ENCODE data around the gene ZNF362. TPM values are rescaled to one million over a fixed set of nuclear protein-coding genes. Genes with fewer than 3 reads are reported as not detected.
"Not testable (repeated sequence)": the region's sequence is repeated elsewhere in the genome, so short reads cannot be mapped to it uniquely, and the experiment has no call there.

Gene ZNF362
- total RNA-seq, 2 experiments from 2014 or later: 10.2 to 11.7 TPM

DNA sequence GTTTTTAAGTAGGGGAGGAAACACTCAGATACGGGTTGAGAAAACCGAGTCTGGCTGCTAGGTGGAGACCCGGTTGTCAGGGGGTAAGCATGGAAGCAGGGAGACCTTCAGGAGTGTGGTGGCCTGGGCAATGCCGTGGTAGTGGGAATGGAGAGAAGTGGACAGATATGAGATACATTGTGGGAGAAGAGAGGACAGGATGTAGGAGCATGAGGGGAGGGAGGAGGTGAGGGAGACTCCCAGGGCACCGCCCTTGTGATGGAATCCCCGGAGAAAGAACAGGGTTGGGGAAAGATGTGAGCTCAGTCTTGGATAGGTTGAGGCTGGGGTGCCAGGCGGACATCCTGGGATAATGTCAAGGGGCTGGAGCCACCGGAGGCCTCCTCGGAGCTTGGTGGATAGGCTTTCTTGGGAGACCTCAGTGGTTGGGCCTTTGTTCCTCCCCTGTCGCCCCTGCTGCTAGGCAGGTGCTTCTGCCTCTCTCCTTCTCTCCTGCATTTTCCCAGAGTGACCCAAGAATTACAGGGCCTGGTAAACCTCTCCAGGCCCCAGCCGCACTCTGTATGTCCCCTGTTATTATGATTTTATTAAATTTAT lies 21.3 kb downstream of the ZNF362 start:
- Mint-ChIP-seq H3K36me3 (ENCODE audit: low read depth) (peaks cover 10% of the 10 kb centered on the region), H3K9me3 (ENCODE audit: low read depth) (no peaks in the 10 kb centered on the region), H3K4me1 (peaks cover 13% of the 10 kb centered on the region), H3K4me3 (no peak overlapping the region), H3K27ac (no peak overlapping the region), H3K27me3 (no peaks in the 10 kb centered on the region)
- intact Hi-C loops (cut with DNase I, micrococcal nuclease): no loop called here
- CTCF ChIA-PET: interaction anchor here (1.1 to 1.8 kb wide), 2 partner anchors 18 to 20 kb away, joined by 3 to 9 read pairs; no protein-coding TSS in a partner anchor
- ATAC-seq (no peak), DNase-seq (no peak)
- POLR2A ChIA-PET: no interaction called here

DNA sequence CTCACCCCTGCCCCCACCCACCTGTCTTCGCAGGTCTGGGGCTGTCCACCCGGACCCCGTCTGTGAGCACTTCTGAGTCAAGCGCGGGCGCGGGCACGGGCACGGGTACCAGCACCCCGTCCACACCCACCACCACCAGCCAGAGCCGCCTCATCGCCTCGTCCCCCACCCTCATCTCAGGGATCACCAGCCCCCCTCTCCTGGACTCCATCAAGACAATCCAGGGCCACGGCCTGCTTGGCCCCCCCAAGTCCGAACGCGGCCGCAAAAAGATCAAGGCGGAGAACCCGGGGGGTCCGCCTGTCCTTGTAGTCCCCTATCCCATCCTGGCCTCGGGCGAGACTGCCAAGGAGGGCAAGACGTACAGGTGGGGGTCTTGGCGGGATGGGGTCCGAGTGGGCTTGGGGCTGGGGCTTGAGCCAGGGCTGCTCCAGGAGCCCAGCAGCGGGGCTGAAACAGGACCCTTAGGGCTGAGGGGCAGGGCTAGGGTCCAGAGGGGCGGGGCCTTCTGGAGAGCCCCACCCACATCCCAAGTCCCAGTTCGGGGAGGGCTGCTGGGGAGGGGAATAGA lies 23.9 kb downstream of the ZNF362 start:
- ATAC-seq (no peak), DNase-seq (no peak)
- Mint-ChIP-seq H3K27me3 (no peaks in the 10 kb centered on the region), H3K4me3 (no peak overlapping the region), H3K4me1 (no peaks in the 10 kb centered on the region), H3K9me3 (ENCODE audit: low read depth) (no peaks in the 10 kb centered on the region), H3K27ac (no peak overlapping the region), H3K36me3 (ENCODE audit: low read depth) (peaks cover 10% of the 10 kb centered on the region)
- intact Hi-C loops (cut with DNase I, micrococcal nuclease): no loop called here
- ChIA-PET POLR2A (no interaction called here), CTCF (no interaction called here)

DNA sequence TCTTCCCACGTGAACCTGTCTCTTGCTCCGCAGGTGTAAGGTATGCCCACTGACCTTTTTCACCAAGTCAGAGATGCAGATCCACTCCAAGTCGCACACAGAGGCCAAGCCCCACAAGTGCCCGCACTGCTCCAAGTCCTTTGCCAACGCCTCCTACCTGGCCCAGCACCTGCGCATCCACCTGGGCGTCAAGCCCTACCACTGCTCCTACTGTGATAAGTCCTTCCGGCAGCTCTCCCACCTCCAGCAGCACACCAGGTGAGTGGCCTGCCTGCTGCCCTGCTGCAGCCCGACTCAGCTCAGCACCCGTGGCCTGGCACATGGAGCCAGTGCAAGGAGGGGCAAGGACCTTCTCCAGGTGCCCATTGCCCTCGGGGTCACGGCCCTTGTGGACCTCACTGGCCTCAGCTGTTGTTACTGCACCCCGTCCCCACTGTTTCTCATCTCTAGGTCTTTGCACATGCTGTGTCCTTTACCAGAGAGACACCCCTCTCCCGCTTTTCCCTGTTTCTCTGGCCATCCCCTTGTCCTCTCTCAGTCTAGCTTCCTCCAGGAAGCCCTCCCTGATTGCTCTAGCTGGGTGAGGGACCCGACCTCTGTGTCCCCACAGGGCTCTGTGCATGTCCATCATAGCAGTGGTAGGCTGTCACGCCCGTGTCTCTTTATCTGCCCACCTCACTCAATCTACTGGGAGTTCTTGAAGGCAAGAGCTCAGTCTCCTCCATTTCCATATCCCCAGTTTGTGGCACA lies 25.4 kb downstream of the ZNF362 start:
- Mint-ChIP-seq H3K9me3 (ENCODE audit: low read depth) (no peaks in the 10 kb centered on the region), H3K4me1 (no peaks in the 10 kb centered on the region), H3K27me3 (no peaks in the 10 kb centered on the region), H3K27ac (no peak overlapping the region), H3K4me3 (no peak overlapping the region), H3K36me3 (ENCODE audit: low read depth) (peaks cover 9% of the 10 kb centered on the region)
- DNase-seq (no peak), ATAC-seq (no peak)
- POLR2A ChIA-PET: no interaction called here
- CTCF ChIA-PET: no interaction called here
- intact Hi-C loops (cut with DNase I, micrococcal nuclease): no loop called here

DNA sequence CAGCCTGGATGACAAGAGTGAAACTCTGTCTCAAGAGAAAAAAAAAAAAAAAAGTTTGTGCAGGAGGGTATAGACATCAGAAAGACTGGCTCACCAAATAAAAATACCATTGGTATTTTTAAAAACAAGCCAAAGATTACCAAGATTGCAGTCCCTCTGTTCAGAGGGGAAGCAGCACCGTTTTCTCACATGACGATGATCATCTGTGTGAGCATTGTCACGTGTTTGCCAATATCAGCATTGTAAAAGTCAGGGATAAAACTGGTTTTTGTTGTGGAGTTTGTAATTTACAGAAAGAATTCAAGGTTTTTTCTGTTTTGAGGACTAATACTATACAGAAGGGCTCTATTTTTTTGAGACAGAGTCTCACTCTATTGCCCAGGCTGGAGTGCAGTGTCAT lies 26.5 kb downstream of the ZNF362 start:
- intact Hi-C loops (cut with DNase I, micrococcal nuclease): no loop called here
- no peak for DNase-seq
- Mint-ChIP-seq H3K4me1 (no peaks in the 10 kb centered on the region), H3K9me3 (ENCODE audit: low read depth) (no peaks in the 10 kb centered on the region), H3K4me3 (no peak overlapping the region), H3K36me3 (ENCODE audit: low read depth) (peaks cover 6% of the 10 kb centered on the region), H3K27me3 (no peaks in the 10 kb centered on the region), H3K27ac (no peak overlapping the region)
- POLR2A ChIA-PET: no interaction called here
- ATAC-seq: no peak
- CTCF ChIA-PET: interaction anchor here (1.5 kb wide), 1 partner anchor 13 kb away, joined by 4 read pairs; no protein-coding TSS in a partner anchor

DNA sequence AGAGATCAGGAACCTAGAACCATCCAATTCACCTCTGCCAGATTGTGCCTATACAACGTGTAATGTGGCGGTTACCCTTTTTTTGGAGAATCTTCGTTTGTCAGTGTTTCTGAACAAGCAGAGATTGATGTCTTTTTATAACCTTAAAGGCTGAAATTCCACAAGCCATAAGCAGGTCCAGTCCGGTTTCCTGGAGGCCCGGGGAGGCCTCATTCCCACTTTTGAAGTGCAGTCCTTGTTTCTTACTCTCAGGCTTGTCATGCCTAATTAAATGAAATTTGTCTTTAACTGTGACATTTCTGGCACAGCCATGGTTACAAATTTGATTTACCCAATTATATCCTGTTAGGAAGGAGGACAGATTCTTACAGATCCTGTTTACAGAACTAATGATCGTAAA lies 27.8 kb downstream of the ZNF362 start:
- Mint-ChIP-seq H3K27me3 (no peaks in the 10 kb centered on the region), H3K36me3 (ENCODE audit: low read depth) (peaks cover 11% of the 10 kb centered on the region), H3K4me1 (no peaks in the 10 kb centered on the region), H3K9me3 (ENCODE audit: low read depth) (no peaks in the 10 kb centered on the region), H3K4me3 (no peak overlapping the region), H3K27ac (no peak overlapping the region)
- intact Hi-C loops (cut with DNase I, micrococcal nuclease): no loop called here
- ChIA-PET POLR2A (no interaction called here), CTCF (interaction anchor here (0.6 to 1.5 kb wide), 2 partner anchors 12 to 37 kb away, joined by 3 to 4 read pairs; partner anchors contain the start of gene A3GALT2)
- DNase-seq (no peak), ATAC-seq (no peak)

DNA sequence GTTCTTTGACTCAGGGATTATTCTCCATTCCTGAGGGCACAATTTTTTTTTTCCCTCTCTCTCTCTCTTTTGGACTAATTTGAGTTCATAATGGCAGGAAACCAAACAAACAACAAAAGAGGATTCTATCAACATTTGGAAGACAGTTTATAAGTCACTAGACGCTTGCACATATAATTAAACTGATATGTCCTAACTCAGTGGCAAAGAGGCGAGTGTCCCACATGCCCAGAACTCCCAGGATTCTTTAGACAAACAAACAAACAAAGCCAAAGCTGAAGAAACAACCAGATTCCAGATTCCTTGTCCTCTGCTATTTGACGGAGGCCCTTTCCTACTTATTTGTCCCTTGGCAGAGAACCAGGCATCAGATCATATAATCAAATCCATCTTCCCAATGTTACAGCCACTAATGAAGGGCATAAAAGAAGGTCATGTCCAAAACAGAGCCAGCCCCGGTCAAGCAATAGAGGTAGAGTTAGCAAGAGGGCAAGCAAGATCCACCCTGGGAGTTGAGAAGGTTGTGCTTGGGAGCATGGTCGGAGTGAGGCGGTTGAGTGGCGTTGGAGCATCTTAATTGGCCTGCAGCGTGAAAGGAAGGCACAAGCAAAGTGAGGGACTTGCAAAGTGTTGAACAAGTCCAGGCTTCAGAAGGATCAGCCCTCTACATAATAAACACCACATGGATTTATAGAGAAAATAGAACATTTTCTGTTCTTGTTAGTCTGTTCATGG lies 30.3 kb downstream of the ZNF362 start:
- DNase-seq: no peak
- no peaks in the 10 kb centered on the region for H3K27me3 Mint-ChIP-seq
- no peak overlapping the region for H3K27ac Mint-ChIP-seq
- no peak overlapping the region for H3K4me3 Mint-ChIP-seq
- H3K4me1 Mint-ChIP-seq: no peaks in the 10 kb centered on the region
- H3K9me3 Mint-ChIP-seq (ENCODE audit: low read depth): no peaks in the 10 kb centered on the region
- ChIA-PET CTCF (interaction anchor here (0.8 kb wide), 1 partner anchor 163 kb away, joined by 3 read pairs; no protein-coding TSS in a partner anchor), POLR2A (no interaction called here)
- no peak for ATAC-seq
- peaks cover 17% of the 10 kb centered on the region for H3K36me3 Mint-ChIP-seq (ENCODE audit: low read depth)
- intact Hi-C loops (cut with DNase I, micrococcal nuclease): no loop called here

DNA sequence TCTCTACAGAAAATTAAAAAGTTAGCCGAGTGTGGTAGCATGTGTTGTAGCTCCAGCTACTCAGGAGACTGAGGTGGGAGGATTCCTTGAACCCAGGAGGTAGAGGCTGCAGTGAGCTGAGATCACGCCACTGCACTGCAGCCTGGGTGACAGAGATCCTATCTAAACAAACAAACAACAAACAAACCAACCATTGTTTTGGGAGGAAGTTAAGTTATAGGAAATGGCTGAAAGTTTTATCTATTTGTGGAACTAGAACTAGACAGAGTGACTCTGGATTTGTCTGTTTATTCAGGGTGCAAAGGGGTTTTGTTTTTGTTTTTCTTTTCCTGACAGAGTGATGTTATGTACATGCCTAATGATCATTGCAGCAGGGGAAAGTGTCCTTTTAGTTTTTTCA lies 31.0 kb downstream of the ZNF362 start:
- intact Hi-C loops (cut with DNase I, micrococcal nuclease): no loop called here
- CTCF ChIA-PET: no interaction called here

DNA sequence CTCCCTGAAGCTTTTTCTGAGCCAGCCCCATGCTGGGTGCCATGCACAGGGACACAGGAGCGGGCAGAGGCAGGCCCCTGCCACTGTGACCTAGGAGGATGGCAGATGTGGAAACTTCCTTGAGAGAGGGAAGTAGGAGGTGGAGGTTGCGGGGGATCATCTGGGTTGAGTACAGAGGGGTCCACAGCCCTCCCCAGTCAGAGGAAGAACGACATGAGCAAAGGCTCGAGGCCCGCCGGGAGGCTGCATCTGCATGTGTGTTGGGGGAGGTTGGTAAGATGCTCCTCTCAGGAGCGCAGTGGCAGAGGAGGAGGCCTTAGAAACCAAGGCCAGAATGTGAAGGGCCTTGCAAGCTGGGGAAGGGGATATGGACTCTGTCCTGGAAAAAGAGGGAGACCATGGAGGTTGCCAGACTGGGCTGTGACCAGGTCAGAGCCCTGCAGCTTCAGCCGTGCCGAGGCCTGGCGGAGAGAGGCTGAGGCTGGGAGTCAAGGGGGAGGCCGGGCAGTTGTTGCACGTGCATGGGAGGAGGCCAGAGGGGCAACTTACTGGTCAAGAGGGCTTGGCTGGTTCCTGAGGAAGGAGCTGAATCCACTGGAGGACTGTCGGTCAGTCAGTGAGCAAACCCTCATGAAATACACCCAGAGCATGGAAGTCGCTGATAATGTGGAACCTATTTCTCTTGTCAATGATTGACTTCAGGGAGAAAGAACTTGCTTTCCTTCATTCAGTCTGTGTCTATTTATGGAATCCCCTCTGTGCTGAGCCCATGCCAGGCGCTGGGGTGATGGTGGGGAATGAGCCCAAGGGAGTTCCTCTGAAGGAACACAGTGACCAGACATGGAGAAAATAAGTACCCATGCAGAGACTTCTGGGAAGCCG lies 32.9 kb downstream of the ZNF362 start:
- H3K27ac Mint-ChIP-seq: no peak overlapping the region
- no peaks in the 10 kb centered on the region for H3K27me3 Mint-ChIP-seq
- H3K4me1 Mint-ChIP-seq: no peaks in the 10 kb centered on the region
- no peak overlapping the region for H3K4me3 Mint-ChIP-seq
- H3K36me3 Mint-ChIP-seq (ENCODE audit: low read depth): peaks cover 13% of the 10 kb centered on the region
- no peaks in the 10 kb centered on the region for H3K9me3 Mint-ChIP-seq (ENCODE audit: low read depth)
- no peak for DNase-seq
- intact Hi-C loops (cut with DNase I, micrococcal nuclease): no loop called here
- ATAC-seq: no peak
- ChIA-PET CTCF (interaction anchor here (0.6 kb wide), 2 partner anchors 26 to 32 kb away, joined by 3 read pairs; no protein-coding TSS in a partner anchor), POLR2A (interaction anchor here (0.6 kb wide), 1 partner anchor 203 kb away, joined by 4 read pairs; no protein-coding TSS in a partner anchor)

More for the DNA sequence above, 31.0 kb downstream of the ZNF362 start:
- DNase-seq (no peak), ATAC-seq (no peak)
- no peaks in the 10 kb centered on the region for H3K27me3 Mint-ChIP-seq
- H3K4me1 Mint-ChIP-seq: no peaks in the 10 kb centered on the region
- H3K9me3 Mint-ChIP-seq (ENCODE audit: low read depth): no peaks in the 10 kb centered on the region
- no peak overlapping the region for H3K4me3 Mint-ChIP-seq
- H3K27ac Mint-ChIP-seq: no peak overlapping the region
- POLR2A ChIA-PET: no interaction called here
- peaks cover 13% of the 10 kb centered on the region for H3K36me3 Mint-ChIP-seq (ENCODE audit: low read depth)

DNA sequence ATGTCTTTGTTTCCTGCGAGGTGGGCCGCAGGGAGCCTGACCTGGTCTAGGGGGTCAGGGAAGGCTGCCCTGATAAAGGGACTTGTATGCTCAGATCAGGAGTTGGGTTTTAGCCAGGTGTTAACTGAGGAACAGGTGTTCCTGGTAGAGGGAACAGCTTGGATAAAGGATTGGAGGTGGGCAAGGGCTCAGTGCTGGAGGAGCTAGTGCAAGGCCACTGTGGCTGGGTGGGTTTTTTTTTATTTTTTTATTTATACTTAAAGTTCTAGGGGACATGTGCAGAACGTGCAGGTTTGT lies 33.5 kb downstream of the ZNF362 start:
- no peaks in the 10 kb centered on the region for H3K4me1 Mint-ChIP-seq
- H3K4me3 Mint-ChIP-seq: no peak overlapping the region
- POLR2A ChIA-PET: no interaction called here
- intact Hi-C loops (cut with DNase I, micrococcal nuclease): no loop called here
- no peak overlapping the region for H3K27ac Mint-ChIP-seq
- H3K36me3 Mint-ChIP-seq (ENCODE audit: low read depth): peaks cover 13% of the 10 kb centered on the region
- H3K9me3 Mint-ChIP-seq (ENCODE audit: low read depth): no peaks in the 10 kb centered on the region
- CTCF ChIA-PET: interaction anchor here (0.5 kb wide), 1 partner anchor 115 kb away, joined by 3 read pairs; no protein-coding TSS in a partner anchor
- no peaks in the 10 kb centered on the region for H3K27me3 Mint-ChIP-seq
- no peak for ATAC-seq
- DNase-seq: no peak

DNA sequence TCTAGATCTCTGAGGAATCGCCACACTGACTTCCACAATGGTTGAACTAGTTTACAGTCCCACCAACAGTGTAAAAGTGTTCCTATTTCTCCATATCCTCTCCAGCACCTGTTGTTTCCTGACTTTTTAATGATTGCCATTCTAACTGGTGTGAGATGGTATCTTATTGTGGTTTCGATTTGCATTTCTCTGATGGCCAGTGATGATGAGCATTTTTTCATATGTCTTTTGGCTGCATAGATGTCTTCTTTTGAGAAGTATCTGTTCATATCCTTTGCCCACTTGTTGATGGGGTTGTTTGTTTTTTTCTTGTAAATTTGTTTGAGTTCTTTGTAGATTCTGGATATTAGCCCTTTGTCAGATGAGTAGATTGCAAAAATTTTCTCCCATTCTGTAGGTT lies 34.3 kb downstream of the ZNF362 start:
- H3K27me3 Mint-ChIP-seq; ATAC-seq; H3K9me3 Mint-ChIP-seq (ENCODE audit: low read depth); H3K4me3 Mint-ChIP-seq; H3K27ac Mint-ChIP-seq; intact Hi-C loops (cut with DNase I, micrococcal nuclease); POLR2A ChIA-PET; DNase-seq; H3K4me1 Mint-ChIP-seq; CTCF ChIA-PET: not testable (repeated sequence)
- peaks cover 13% of the 10 kb centered on the region for H3K36me3 Mint-ChIP-seq (ENCODE audit: low read depth)
